Measurements from ENCODE around the gene RNF8.

RNF8 gene

GRCh38 chr6:37319856-37320480, 33.8 kb upstream of the RNF8 start:
- peaks cover 61% of the 10 kb centered on the region for H3K36me3 ChIP-seq

GRCh38 chr6:37320646-37321045, 33.1 kb upstream of the RNF8 start:
- peaks cover 54% of the 10 kb centered on the region for H3K36me3 ChIP-seq
- DNase-seq: peak; percentile 46
- H3K27ac ChIP-seq: peak overlapping the region; percentile 80
- TF ChIP-seq CTCF (IDR thresholded peaks at IDR 0.05; ENCODE audit: low read depth, low read length): no peak
- no peaks in the 10 kb centered on the region for H3K9me3 ChIP-seq (ENCODE audit: severe bottlenecking)
- H3K4me3 ChIP-seq (ENCODE audit: low read depth, low read length): no peak overlapping the region
- no peaks in the 10 kb centered on the region for H3K27me3 ChIP-seq (ENCODE audit: insufficient read depth, low read depth, severe bottlenecking)

More at GRCh38 chr6:37319856-37320480, 33.8 kb upstream of the RNF8 start:
- Histone ChIP-seq H3K27ac (peak overlapping the region; percentile 80), H3K27me3 (ENCODE audit: insufficient read depth, low read depth, severe bottlenecking) (no peaks in the 10 kb centered on the region), H3K9me3 (ENCODE audit: severe bottlenecking) (no peaks in the 10 kb centered on the region), H3K4me3 (ENCODE audit: low read depth, low read length) (no peak overlapping the region)
- no peak for TF ChIP-seq CTCF (IDR thresholded peaks at IDR 0.05; ENCODE audit: low read depth, low read length)
- no peak for DNase-seq

GRCh38 chr6:37321101-37321500, 32.7 kb upstream of the RNF8 start:
- peak; percentile 61 for DNase-seq
- TF ChIP-seq CTCF (IDR thresholded peaks at IDR 0.05; ENCODE audit: low read depth, low read length): no peak
- Histone ChIP-seq H3K9me3 (ENCODE audit: severe bottlenecking) (no peaks in the 10 kb centered on the region), H3K27me3 (ENCODE audit: insufficient read depth, low read depth, severe bottlenecking) (no peaks in the 10 kb centered on the region), H3K4me3 (ENCODE audit: low read depth, low read length) (no peak overlapping the region), H3K27ac (peak overlapping the region; percentile 80), H3K36me3 (peaks cover 49% of the 10 kb centered on the region)

GRCh38 chr6:37321516-37322415, 32.0 kb upstream of the RNF8 start:
- DNase-seq: peak; percentile 86
- TF ChIP-seq CTCF (IDR thresholded peaks at IDR 0.05; ENCODE audit: low read depth, low read length): no peak
- Histone ChIP-seq H3K36me3 (peaks cover 43% of the 10 kb centered on the region), H3K27me3 (ENCODE audit: insufficient read depth, low read depth, severe bottlenecking) (no peaks in the 10 kb centered on the region), H3K27ac (peak overlapping the region; percentile 80), H3K9me3 (ENCODE audit: severe bottlenecking) (no peaks in the 10 kb centered on the region), H3K4me3 (ENCODE audit: low read depth, low read length) (no peak overlapping the region)

- no peaks in the 10 kb centered on the region for H3K9me3 ChIP-seq (ENCODE audit: severe bottlenecking)
- peak; percentile 39 for DNase-seq
- H3K27me3 ChIP-seq (ENCODE audit: insufficient read depth, low read depth, severe bottlenecking): no peaks in the 10 kb centered on the region
- no peak for TF ChIP-seq CTCF (IDR thresholded peaks at IDR 0.05; ENCODE audit: low read depth, low read length)
- H3K27ac ChIP-seq: peak overlapping the region; percentile 9
- peaks cover 24% of the 10 kb centered on the region for H3K36me3 ChIP-seq
- no peak overlapping the region for H3K4me3 ChIP-seq (ENCODE audit: low read depth, low read length)
These were observed 30.2 kb upstream of the RNF8 start for GRCh38 chr6:37323580-37323979.

Measured in WERI-Rb-1 (cell line).